GM23338 (cell line): Measurements from ENCODE around the gene NTF3. TPM values are rescaled to one million over a fixed set of nuclear protein-coding genes. Genes with fewer than 3 reads are reported as not detected.

Experiments
- ATAC-seq: fragments of 200-7000 bp; cut with Tn5 transposase; 3 replicates; pipeline ENCODE4 v1.9.1; 2020
- DNase-seq: peaks from one replicate; pipeline ENCODE4 v3.0.0-alpha.2; 2015; ENCODE audit warnings: low spot score
- H2AFZ ChIP-seq: fragments of 200-600 bp; sonication (generic); 2 replicates; pipeline ENCODE4 v1.8.0; 2016; ENCODE audit warnings: antibody characterized with exemption, mild to moderate bottlenecking, moderate library complexity
- H3F3A ChIP-seq: fragments of 200-600 bp; sonication (generic); replicated peaks from 2 replicates; pipeline ENCODE4 v1.8.0; 2017; ENCODE audit warnings: antibody characterized with exemption, mixed run types, low read depth
- H3K27ac ChIP-seq: fragments of 200-600 bp; sonication (generic); 2 replicates; pipeline ENCODE4 v1.6.1; 2016; ENCODE audit warnings: low read depth
- H3K27me3 ChIP-seq: fragments of 200-600 bp; sonication (generic); 2 replicates; pipeline ENCODE4 v1.8.0; 2016; ENCODE audit warnings: mild to moderate bottlenecking, mixed run types, moderate library complexity; ENCODE audit not compliant: insufficient read depth
- H3K36me3 ChIP-seq: fragments of 200-600 bp; sonication (generic); 2 replicates; pipeline ENCODE4 v1.8.0; 2016; ENCODE audit warnings: mild to moderate bottlenecking; ENCODE audit not compliant: insufficient read depth
- H3K4me1 ChIP-seq: fragments of 200-600 bp; sonication (generic); 2 replicates; pipeline ENCODE4 v1.8.0; 2016; ENCODE audit warnings: mild to moderate bottlenecking, moderate library complexity; ENCODE audit not compliant: insufficient read depth
- H3K4me2 ChIP-seq: fragments of 200-600 bp; sonication (generic); 2 replicates; pipeline ENCODE4 v1.7.1; 2017; ENCODE audit warnings: mixed run types
- H3K4me3 ChIP-seq: fragments of 200-600 bp; sonication (generic); 2 replicates; pipeline ENCODE4 v1.6.1; 2016; ENCODE audit warnings: mixed run types
- H3K79me2 ChIP-seq: fragments of 200-600 bp; sonication (generic); replicated peaks from 2 replicates; pipeline ENCODE4 v1.8.0; 2017; ENCODE audit warnings: mild to moderate bottlenecking; ENCODE audit not compliant: insufficient read depth
- H3K9me2 ChIP-seq: fragments of 200-600 bp; sonication (generic); 2 replicates; pipeline ENCODE4 v1.8.0; 2017; ENCODE audit not compliant: insufficient read depth
- H4K20me1 ChIP-seq: fragments of 200-600 bp; sonication (generic); replicated peaks from 2 replicates; pipeline ENCODE4 v1.8.0; 2017; ENCODE audit warnings: mild to moderate bottlenecking; ENCODE audit not compliant: insufficient read depth
- H3K27ac Mint-ChIP-seq: 2 replicates; pipeline ENCODE4 v1.8.0; 2020; ENCODE audit warnings: inconsistent platforms, mild to moderate bottlenecking, moderate library complexity, mixed read lengths
- H3K27me3 Mint-ChIP-seq: 3 replicates; pipeline ENCODE4 v1.8.0; 2022; ENCODE audit warnings: low read depth, mild to moderate bottlenecking, moderate library complexity, mixed read lengths, inconsistent platforms; ENCODE audit not compliant: insufficient read depth, poor library complexity
- H3K36me3 Mint-ChIP-seq: 3 replicates; pipeline ENCODE4 v1.8.0; 2021; ENCODE audit warnings: low read depth, mild to moderate bottlenecking, inconsistent platforms, moderate library complexity, mixed read lengths
- H3K4me1 Mint-ChIP-seq: 3 replicates; pipeline ENCODE4 v1.8.0; 2020; ENCODE audit warnings: mild to moderate bottlenecking, inconsistent platforms, mixed read lengths
- H3K4me3 Mint-ChIP-seq: 3 replicates; pipeline ENCODE4 v1.8.0; 2021; ENCODE audit warnings: moderate library complexity, mild to moderate bottlenecking, inconsistent platforms, mixed read lengths
- H3K9me3 Mint-ChIP-seq: 3 replicates; pipeline ENCODE4 v1.8.0; 2020; ENCODE audit warnings: moderate library complexity, mild to moderate bottlenecking, inconsistent platforms, mixed read lengths
- CREB1 ChIP-seq: fragments of 250-450 bp; sonication (Bioruptor Pico); IDR thresholded peaks from 2 replicates; pipeline ENCODE4 v1.5.0; 2020; ENCODE audit warnings: low read depth, mild to moderate bottlenecking, moderate library complexity
- CTCF ChIP-seq, 2 experiments: fragments of 200-600 bp in 1 of 2; sonication (generic) in 1 of 2; conservative IDR thresholded peaks; 2 replicates each; pipeline versions ENCODE4 v1.5.1 to v1.6.1; 2016 to 2017; ENCODE audit warnings: antibody characterized with exemption in 2 of 2, low read depth in 2 of 2, mild to moderate bottlenecking in 2 of 2, moderate library complexity in 1 of 2
- EZH2 ChIP-seq: fragments of 200-600 bp; sonication (generic); IDR thresholded peaks from one replicate; pipeline ENCODE4 v1.8.0; 2017; ENCODE audit warnings: antibody characterized with exemption, mild to moderate bottlenecking, low read depth; ENCODE audit not compliant: unreplicated experiment
- EZH2phosphoT487 ChIP-seq: fragments of 200-600 bp; sonication (generic); IDR thresholded peaks from one replicate; pipeline ENCODE4 v1.8.1; 2018; ENCODE audit warnings: antibody characterized with exemption; ENCODE audit not compliant: unreplicated experiment
- JUNB ChIP-seq: IDR thresholded peaks from one replicate; pipeline ENCODE4 v1.6.1; 2016; ENCODE audit warnings: antibody characterized with exemption; ENCODE audit not compliant: unreplicated experiment
- NANOG ChIP-seq: IDR thresholded peaks from 2 replicates; pipeline ENCODE4 v1.6.1; 2016; ENCODE audit warnings: antibody characterized with exemption, borderline replicate concordance
- POLR2AphosphoS5 ChIP-seq: IDR thresholded peaks from 2 replicates; pipeline ENCODE4 v1.6.1; 2016; ENCODE audit warnings: antibody characterized with exemption, low read depth
- REST ChIP-seq: IDR thresholded peaks from one replicate; pipeline ENCODE4 v1.6.1; 2018; ENCODE audit warnings: antibody characterized with exemption; ENCODE audit not compliant: unreplicated experiment
- STAT1 ChIP-seq: IDR thresholded peaks from one replicate; pipeline ENCODE4 v1.6.1; 2016; ENCODE audit warnings: antibody characterized with exemption; ENCODE audit not compliant: unreplicated experiment
- ZNF114 ChIP-seq: fragments of 250-450 bp; sonication (Bioruptor Pico); IDR thresholded peaks from 2 replicates; pipeline ENCODE4 v1.5.0; 2020; ENCODE audit warnings: mild to moderate bottlenecking, moderate library complexity
- ZNF331 ChIP-seq: fragments of 250-450 bp; sonication (Bioruptor Pico); IDR thresholded peaks from 2 replicates; pipeline ENCODE4 v1.5.0; 2020; ENCODE audit warnings: low read depth, mild to moderate bottlenecking, moderate library complexity
- ZNF462 ChIP-seq: fragments of 250-450 bp; sonication (Bioruptor Pico); IDR thresholded peaks from 2 replicates; pipeline ENCODE4 v1.5.0; 2020; ENCODE audit warnings: mild to moderate bottlenecking, moderate library complexity
- polyA plus RNA-seq: library from polyadenylated mRNA; unstranded; fragments of >200 nt; fragmentation: Nextera tagmentation; extraction: Ambion mirVana; gene quantifications from 2 replicates; pipeline ENCODE4 v1.2.1, GENCODE V29; 2016
- total RNA-seq: library from RNA; depleted of rRNA; stranded (reverse); fragments of >200 nt; shearing (Covaris generic); gene quantifications from 2 replicates; pipeline ENCODE4 v1.2.3, GENCODE V29; 2014

Gene NTF3
- total and polyA plus RNA-seq, 2 experiments from 2014 or later, result 1.2 TPM; not detected in 1

GRCh38 chr12:5505751-5506150 is 73.8 kb downstream of the NTF3 start:
- no peak for ATAC-seq
- H3K27me3 Mint-ChIP-seq, result peaks cover 9% of the 10 kb centered on the region

More at GRCh38 chr12:5505751-5506150, 73.8 kb downstream of the NTF3 start:
- 0 out of 2 replicates have a peak, but pooled peaks cover under 1% of the 10 kb centered on the region for H3K4me1 ChIP-seq
- H3K36me3 ChIP-seq, result no peaks in the 10 kb centered on the region
- H3K4me3 ChIP-seq, result no peak overlapping the region
- TF ChIP-seq CTCF (conservative IDR thresholded peaks at IDR 0.05; ENCODE audit: low read depth in 2 of 2), result no peak
- no peak for TF ChIP-seq ZNF114 (CRISPR knock-in tag)
- TF ChIP-seq REST, result no peak
- no peak for TF ChIP-seq POLR2AphosphoS5
- TF ChIP-seq CREB1 (CRISPR knock-in tag), result no peak
- no peak for TF ChIP-seq EZH2phosphoT487
- no peak for TF ChIP-seq JUNB
- TF ChIP-seq EZH2, result no peak
- TF ChIP-seq ZNF462 (CRISPR knock-in tag), result no peak
- TF ChIP-seq ZNF331, result no peak
- no peak for TF ChIP-seq NANOG
- no peak for TF ChIP-seq STAT1
- Mint-ChIP-seq H3K4me1 (peaks cover 7% of the 10 kb centered on the region; the same call in 2 of the 3 replicates), H3K36me3 (no peaks in the 10 kb centered on the region; the same call in 2 of the 3 replicates), H3K4me3 (no peak overlapping the region), H3K27ac (no peak overlapping the region), H3K9me3 (no peaks in the 10 kb centered on the region)
- H3K9me2 ChIP-seq, result peaks cover 8% of the 10 kb centered on the region; the same call in 1 of the 2 replicates
- H3K79me2 ChIP-seq, result no peaks in the 10 kb centered on the region
- no peak overlapping the region for H3K27ac ChIP-seq
- H3K4me2 ChIP-seq, result no peak overlapping the region
- no peak overlapping the region for H2AFZ ChIP-seq
- H3K27me3 ChIP-seq, result no peaks in the 10 kb centered on the region
- no peaks in the 10 kb centered on the region for H3F3A ChIP-seq
- no peaks in the 10 kb centered on the region for H4K20me1 ChIP-seq
- DNase-seq, result no peak
